Measurements from ENCODE around the gene PITPNC1. TPM values are rescaled to one million over a fixed set of nuclear protein-coding genes. Genes with fewer than 3 reads are reported as not detected.

Gene PITPNC1
- total RNA-seq, 2 donors from 2014 or later: 12.5 to 18.1 TPM

- Histone ChIP-seq H3K27me3 (no peaks in the 10 kb centered on the region), H3K9me3 (no peaks in the 10 kb centered on the region), H3K27ac (peak overlapping the region; percentile 1 to 5), H3K4me1 (peaks cover 0 to 23% of the 10 kb centered on the region in 2 donors), H3K4me3 (no peak overlapping the region), H3K36me3 (no peaks in the 10 kb centered on the region)
- TF ChIP-seq, protein P1, sequence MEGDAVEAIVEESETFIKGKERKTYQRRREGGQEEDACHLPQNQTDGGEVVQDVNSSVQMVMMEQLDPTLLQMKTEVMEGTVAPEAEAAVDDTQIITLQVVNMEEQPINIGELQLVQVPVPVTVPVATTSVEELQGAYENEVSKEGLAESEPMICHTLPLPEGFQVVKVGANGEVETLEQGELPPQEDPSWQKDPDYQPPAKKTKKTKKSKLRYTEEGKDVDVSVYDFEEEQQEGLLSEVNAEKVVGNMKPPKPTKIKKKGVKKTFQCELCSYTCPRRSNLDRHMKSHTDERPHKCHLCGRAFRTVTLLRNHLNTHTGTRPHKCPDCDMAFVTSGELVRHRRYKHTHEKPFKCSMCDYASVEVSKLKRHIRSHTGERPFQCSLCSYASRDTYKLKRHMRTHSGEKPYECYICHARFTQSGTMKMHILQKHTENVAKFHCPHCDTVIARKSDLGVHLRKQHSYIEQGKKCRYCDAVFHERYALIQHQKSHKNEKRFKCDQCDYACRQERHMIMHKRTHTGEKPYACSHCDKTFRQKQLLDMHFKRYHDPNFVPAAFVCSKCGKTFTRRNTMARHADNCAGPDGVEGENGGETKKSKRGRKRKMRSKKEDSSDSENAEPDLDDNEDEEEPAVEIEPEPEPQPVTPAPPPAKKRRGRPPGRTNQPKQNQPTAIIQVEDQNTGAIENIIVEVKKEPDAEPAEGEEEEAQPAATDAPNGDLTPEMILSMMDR (IDR thresholded peaks at IDR 0.05): no peak
- no peak for DNase-seq (ENCODE audit: low spot score)
These were observed 298.4 kb downstream of the PITPNC1 start for GRCh38 chr17:67675481-67675880.

- no peaks in the 10 kb centered on the region for H3K27me3 ChIP-seq
- H3K27ac ChIP-seq: no peak overlapping the region
- H3K4me1 ChIP-seq: peaks cover 0 to 23% of the 10 kb centered on the region in 2 donors
- TF ChIP-seq, protein P1 (IDR thresholded peaks at IDR 0.05): no peak
- no peaks in the 10 kb centered on the region for H3K9me3 ChIP-seq
- DNase-seq (ENCODE audit: low spot score): no peak
- H3K4me3 ChIP-seq: no peak overlapping the region
- H3K36me3 ChIP-seq: no peaks in the 10 kb centered on the region
These were observed 299.2 kb downstream of the PITPNC1 start for GRCh38 chr17:67676305-67676704.

GRCh38 chr17:67678414-67678813 lies 301.3 kb downstream of the PITPNC1 start:
- Histone ChIP-seq H3K27me3 (no peaks in the 10 kb centered on the region), H3K4me3 (no peak overlapping the region), H3K36me3 (no peaks in the 10 kb centered on the region), H3K9me3 (no peaks in the 10 kb centered on the region), H3K4me1 (peaks cover 0 to 23% of the 10 kb centered on the region in 2 donors), H3K27ac (no peak overlapping the region)
- TF ChIP-seq, protein P1 (IDR thresholded peaks at IDR 0.05): no peak
- DNase-seq (ENCODE audit: low spot score): no peak

- TF ChIP-seq, protein P1 (IDR thresholded peaks at IDR 0.05): no peak
- peaks cover 0 to 23% of the 10 kb centered on the region in 2 donors for H3K4me1 ChIP-seq
- no peak overlapping the region for H3K27ac ChIP-seq
These were observed 302.1 kb downstream of the PITPNC1 start for GRCh38 chr17:67679225-67679624.

GRCh38 chr17:67679721-67680120 lies 302.6 kb downstream of the PITPNC1 start:
- H3K4me1 ChIP-seq: peaks cover 0 to 23% of the 10 kb centered on the region in 2 donors
- no peak for DNase-seq (ENCODE audit: low spot score)
- no peaks in the 10 kb centered on the region for H3K36me3 ChIP-seq
- no peak overlapping the region for H3K27ac ChIP-seq
- no peaks in the 10 kb centered on the region for H3K27me3 ChIP-seq
- no peaks in the 10 kb centered on the region for H3K9me3 ChIP-seq
- TF ChIP-seq, protein P1 (IDR thresholded peaks at IDR 0.05): no peak
- H3K4me3 ChIP-seq: no peak overlapping the region

More at GRCh38 chr17:67679225-67679624, 302.1 kb downstream of the PITPNC1 start:
- H3K4me3 ChIP-seq: no peak overlapping the region
- no peaks in the 10 kb centered on the region for H3K27me3 ChIP-seq
- no peaks in the 10 kb centered on the region for H3K36me3 ChIP-seq
- no peaks in the 10 kb centered on the region for H3K9me3 ChIP-seq
- DNase-seq (ENCODE audit: low spot score): no peak

Data from right atrium auricular region (tissue), 2 donors.